Fibroblast of villous mesenchyme (primary cell): ENCODE measurements around the gene SUSD4. TPM values are rescaled to one million over a fixed set of nuclear protein-coding genes. Genes with fewer than 3 reads are reported as not detected.

Experiments used
- DNase-seq: peaks from one replicate; pipeline ENCODE4 v3.0.0-alpha.2; 2010; ENCODE audit warnings: low read depth
- H3K4me3 ChIP-seq: 2 replicates; pipeline ENCODE4 v1.5.1; 2011; ENCODE audit warnings: low read depth, mild to moderate bottlenecking, low read length
- CTCF ChIP-seq: IDR thresholded peaks from 2 replicates; pipeline ENCODE4 v1.5.1; 2012; ENCODE audit warnings: low read depth, mild to moderate bottlenecking, low read length; ENCODE audit not compliant: insufficient read depth
- total RNA-seq: library from RNA; depleted of rRNA; stranded (reverse); fragments of >200 nt; gene quantifications from 2 replicates; pipeline ENCODE4 v1.2.3, GENCODE V29; 2012

Gene SUSD4
- total RNA-seq, 1 donor: not detected

DNA sequence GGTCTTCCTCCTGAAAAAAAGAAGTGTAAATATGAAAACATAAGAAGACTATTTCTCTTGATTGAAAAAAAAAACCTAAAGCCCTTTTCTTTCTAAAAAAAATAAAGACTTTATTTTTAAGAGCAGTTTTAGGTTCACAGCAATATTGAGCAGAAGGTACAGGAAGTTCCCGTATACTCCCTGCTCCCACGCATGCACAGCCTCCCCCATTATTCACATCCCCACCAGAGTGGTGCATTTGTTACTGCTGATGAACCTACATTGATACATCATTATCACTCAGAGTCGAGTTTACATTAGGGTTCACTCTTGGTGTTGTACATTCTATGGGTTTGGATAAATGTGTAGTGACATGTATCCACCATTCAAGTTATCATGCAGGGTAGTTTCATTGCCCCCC lies 128.9 kb downstream of the SUSD4 start:
- TF ChIP-seq CTCF: no peak
- no peak for DNase-seq
- H3K4me3 ChIP-seq: no peak overlapping the region

- no peak for TF ChIP-seq CTCF
- no peak overlapping the region for H3K4me3 ChIP-seq
- DNase-seq: no peak
Observed at GRCh38 chr1:223234534-223234933, 129.4 kb downstream of the SUSD4 start.

- H3K4me3 ChIP-seq: no peak overlapping the region
- TF ChIP-seq CTCF: no peak
- DNase-seq: no peak
Observed at GRCh38 chr1:223234170-223234514, 129.8 kb downstream of the SUSD4 start.

GRCh38 chr1:223233410-223234169 lies 130.4 kb downstream of the SUSD4 start:
- no peak overlapping the region for H3K4me3 ChIP-seq
- TF ChIP-seq CTCF: no peak
- DNase-seq: peak; percentile 74

DNA sequence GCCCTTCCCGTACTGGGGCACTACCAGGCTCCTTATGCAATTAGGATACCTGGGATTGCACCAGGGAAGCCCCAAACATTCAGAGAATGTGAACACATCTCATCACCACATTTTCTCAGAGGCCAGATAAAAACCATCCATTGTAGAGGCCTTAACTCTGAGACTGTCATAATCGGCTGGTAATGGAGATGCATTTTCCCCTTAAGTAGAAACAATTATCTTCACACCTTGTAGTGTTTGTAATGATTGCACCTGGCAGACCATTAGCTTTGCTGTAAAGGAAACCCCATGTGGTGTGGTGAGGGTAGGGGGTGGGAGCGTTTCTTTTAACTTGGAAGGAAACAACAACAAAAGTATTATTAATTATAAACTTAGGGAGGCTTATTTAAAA lies 131.0 kb downstream of the SUSD4 start:
- TF ChIP-seq CTCF: no peak
- DNase-seq: no peak
- no peak overlapping the region for H3K4me3 ChIP-seq

DNA sequence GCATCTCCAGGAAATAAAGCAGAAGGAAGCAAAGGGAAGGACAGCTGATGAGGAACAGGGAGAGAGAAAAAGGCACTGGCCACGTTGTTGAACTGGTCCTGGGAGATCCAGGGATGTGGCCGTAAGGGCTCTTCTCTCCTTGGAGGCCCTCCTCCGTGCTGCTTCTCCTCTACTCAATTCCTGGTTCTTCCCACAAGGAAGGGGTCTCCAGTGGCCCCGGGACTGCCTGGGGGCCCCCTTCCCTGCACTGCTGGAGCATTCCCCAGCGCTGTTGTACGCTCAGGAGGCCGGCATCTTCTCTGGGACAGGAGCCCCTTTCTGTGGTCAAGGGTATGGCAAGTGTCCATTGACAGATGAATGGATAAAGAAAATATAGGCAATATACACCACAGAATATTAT lies 132.4 kb downstream of the SUSD4 start:
- H3K4me3 ChIP-seq: no peak overlapping the region
- no peak for TF ChIP-seq CTCF
- no peak for DNase-seq

- no peak for TF ChIP-seq CTCF
- no peak overlapping the region for H3K4me3 ChIP-seq
- no peak for DNase-seq
Observed at GRCh38 chr1:223231011-223231572, 132.9 kb downstream of the SUSD4 start.
